GM23338 (cell line): ENCODE results near the gene CPT2. TPM values are rescaled to one million over a fixed set of nuclear protein-coding genes. Genes with fewer than 3 reads are reported as not detected.

Source experiments
- ATAC-seq: fragments of 200-7000 bp; cut with Tn5 transposase; 3 replicates; pipeline ENCODE4 v1.9.1; 2020
- DNase-seq: peaks from one replicate; pipeline ENCODE4 v3.0.0-alpha.2; 2015; ENCODE audit warnings: low spot score
- H2AFZ ChIP-seq: fragments of 200-600 bp; sonication (generic); 2 replicates; pipeline ENCODE4 v1.8.0; 2016; ENCODE audit warnings: antibody characterized with exemption, mild to moderate bottlenecking, moderate library complexity
- H3F3A ChIP-seq: fragments of 200-600 bp; sonication (generic); replicated peaks from 2 replicates; pipeline ENCODE4 v1.8.0; 2017; ENCODE audit warnings: antibody characterized with exemption, mixed run types, low read depth
- H3K27ac ChIP-seq: fragments of 200-600 bp; sonication (generic); 2 replicates; pipeline ENCODE4 v1.6.1; 2016; ENCODE audit warnings: low read depth
- H3K27me3 ChIP-seq: fragments of 200-600 bp; sonication (generic); 2 replicates; pipeline ENCODE4 v1.8.0; 2016; ENCODE audit warnings: mild to moderate bottlenecking, mixed run types, moderate library complexity; ENCODE audit not compliant: insufficient read depth
- H3K36me3 ChIP-seq: fragments of 200-600 bp; sonication (generic); 2 replicates; pipeline ENCODE4 v1.8.0; 2016; ENCODE audit warnings: mild to moderate bottlenecking; ENCODE audit not compliant: insufficient read depth
- H3K4me1 ChIP-seq: fragments of 200-600 bp; sonication (generic); 2 replicates; pipeline ENCODE4 v1.8.0; 2016; ENCODE audit warnings: mild to moderate bottlenecking, moderate library complexity; ENCODE audit not compliant: insufficient read depth
- H3K4me2 ChIP-seq: fragments of 200-600 bp; sonication (generic); 2 replicates; pipeline ENCODE4 v1.7.1; 2017; ENCODE audit warnings: mixed run types
- H3K4me3 ChIP-seq: fragments of 200-600 bp; sonication (generic); 2 replicates; pipeline ENCODE4 v1.6.1; 2016; ENCODE audit warnings: mixed run types
- H3K79me2 ChIP-seq: fragments of 200-600 bp; sonication (generic); replicated peaks from 2 replicates; pipeline ENCODE4 v1.8.0; 2017; ENCODE audit warnings: mild to moderate bottlenecking; ENCODE audit not compliant: insufficient read depth
- H3K9me2 ChIP-seq: fragments of 200-600 bp; sonication (generic); 2 replicates; pipeline ENCODE4 v1.8.0; 2017; ENCODE audit not compliant: insufficient read depth
- H4K20me1 ChIP-seq: fragments of 200-600 bp; sonication (generic); replicated peaks from 2 replicates; pipeline ENCODE4 v1.8.0; 2017; ENCODE audit warnings: mild to moderate bottlenecking; ENCODE audit not compliant: insufficient read depth
- H3K27ac Mint-ChIP-seq: 2 replicates; pipeline ENCODE4 v1.8.0; 2020; ENCODE audit warnings: inconsistent platforms, mild to moderate bottlenecking, moderate library complexity, mixed read lengths
- H3K27me3 Mint-ChIP-seq: 3 replicates; pipeline ENCODE4 v1.8.0; 2022; ENCODE audit warnings: low read depth, mild to moderate bottlenecking, moderate library complexity, mixed read lengths, inconsistent platforms; ENCODE audit not compliant: insufficient read depth, poor library complexity
- H3K36me3 Mint-ChIP-seq: 3 replicates; pipeline ENCODE4 v1.8.0; 2021; ENCODE audit warnings: low read depth, mild to moderate bottlenecking, inconsistent platforms, moderate library complexity, mixed read lengths
- H3K4me1 Mint-ChIP-seq: 3 replicates; pipeline ENCODE4 v1.8.0; 2020; ENCODE audit warnings: mild to moderate bottlenecking, inconsistent platforms, mixed read lengths
- H3K4me3 Mint-ChIP-seq: 3 replicates; pipeline ENCODE4 v1.8.0; 2021; ENCODE audit warnings: moderate library complexity, mild to moderate bottlenecking, inconsistent platforms, mixed read lengths
- H3K9me3 Mint-ChIP-seq: 3 replicates; pipeline ENCODE4 v1.8.0; 2020; ENCODE audit warnings: moderate library complexity, mild to moderate bottlenecking, inconsistent platforms, mixed read lengths
- CREB1 ChIP-seq: fragments of 250-450 bp; sonication (Bioruptor Pico); IDR thresholded peaks from 2 replicates; pipeline ENCODE4 v1.5.0; 2020; ENCODE audit warnings: low read depth, mild to moderate bottlenecking, moderate library complexity
- EZH2phosphoT487 ChIP-seq: fragments of 200-600 bp; sonication (generic); IDR thresholded peaks from one replicate; pipeline ENCODE4 v1.8.1; 2018; ENCODE audit warnings: antibody characterized with exemption; ENCODE audit not compliant: unreplicated experiment
- JUNB ChIP-seq: IDR thresholded peaks from one replicate; pipeline ENCODE4 v1.6.1; 2016; ENCODE audit warnings: antibody characterized with exemption; ENCODE audit not compliant: unreplicated experiment
- NANOG ChIP-seq: IDR thresholded peaks from 2 replicates; pipeline ENCODE4 v1.6.1; 2016; ENCODE audit warnings: antibody characterized with exemption, borderline replicate concordance
- POLR2AphosphoS5 ChIP-seq: IDR thresholded peaks from 2 replicates; pipeline ENCODE4 v1.6.1; 2016; ENCODE audit warnings: antibody characterized with exemption, low read depth
- ZNF331 ChIP-seq: fragments of 250-450 bp; sonication (Bioruptor Pico); IDR thresholded peaks from 2 replicates; pipeline ENCODE4 v1.5.0; 2020; ENCODE audit warnings: low read depth, mild to moderate bottlenecking, moderate library complexity
- polyA plus RNA-seq: library from polyadenylated mRNA; unstranded; fragments of >200 nt; fragmentation: Nextera tagmentation; extraction: Ambion mirVana; gene quantifications from 2 replicates; pipeline ENCODE4 v1.2.1, GENCODE V29; 2016
- total RNA-seq: library from RNA; depleted of rRNA; stranded (reverse); fragments of >200 nt; shearing (Covaris generic); gene quantifications from 2 replicates; pipeline ENCODE4 v1.2.3, GENCODE V29; 2014
- TF ChIP-seq, protein P1 (sequence below): IDR thresholded peaks from one replicate; pipeline ENCODE4 v1.6.1; 2018; ENCODE audit warnings: antibody characterized with exemption; ENCODE audit not compliant: unreplicated experiment
- TF ChIP-seq, protein P2 (sequence below): IDR thresholded peaks from 2 replicates; pipeline ENCODE4 v1.6.1; 2016; ENCODE audit warnings: antibody characterized with exemption
- TF ChIP-seq, protein P3 (sequence below), 2 experiments: fragments of 200-600 bp in 1 of 2; sonication (generic) in 1 of 2; conservative IDR thresholded peaks; 2 replicates each; pipeline versions ENCODE4 v1.5.1 to v1.6.1; 2016 to 2017; ENCODE audit warnings: antibody characterized with exemption in 2 of 2, low read depth in 2 of 2, mild to moderate bottlenecking in 2 of 2, moderate library complexity in 1 of 2
- TF ChIP-seq, protein P4 (sequence below): fragments of 250-450 bp; sonication (Bioruptor Pico); IDR thresholded peaks from 2 replicates; pipeline ENCODE4 v1.5.0; 2020; ENCODE audit warnings: mild to moderate bottlenecking, moderate library complexity

CPT2 gene
- total and polyA plus RNA-seq, 2 experiments from 2014 or later: 11.2 to 30.6 TPM

DNA sequence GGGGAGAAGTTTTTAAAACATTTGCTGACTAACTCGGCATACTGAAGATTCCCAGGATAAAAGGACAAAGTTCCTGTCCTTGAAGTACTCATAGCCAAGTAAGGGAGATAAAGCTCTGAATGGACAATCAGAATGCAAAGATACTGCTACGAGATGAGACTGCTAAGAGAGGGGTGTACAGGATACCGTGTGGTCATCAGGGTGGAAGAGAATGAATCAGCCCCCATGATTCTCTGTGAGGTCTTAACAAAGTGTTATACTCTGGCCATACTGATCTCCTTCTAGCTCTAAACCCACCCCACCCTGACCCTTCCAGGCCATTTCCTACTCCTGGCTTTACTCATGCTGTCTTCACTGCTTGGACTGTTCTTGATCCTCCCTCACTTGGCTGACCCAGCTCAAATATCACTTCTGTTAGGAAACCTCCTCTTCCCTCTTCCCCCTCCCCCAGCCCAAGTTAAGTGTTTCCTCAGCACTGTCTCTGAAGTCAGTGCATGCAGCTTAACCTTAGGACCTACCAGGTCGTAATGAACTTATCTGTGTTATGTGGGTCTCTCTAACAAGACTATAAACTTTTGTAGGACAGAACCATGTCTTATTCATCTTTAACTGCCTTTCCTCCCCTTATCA is 57.5 kb downstream of the CPT2 start:
- H3K4me3 ChIP-seq: no peak overlapping the region
- Mint-ChIP-seq H3K27me3 (peaks cover 11% of the 10 kb centered on the region), H3K27ac (no peak overlapping the region), H3K4me3 (no peak overlapping the region), H3K36me3 (peaks cover 92% of the 10 kb centered on the region), H3K4me1 (no peaks in the 10 kb centered on the region; the same call in 2 of the 3 replicates), H3K9me3 (no peaks in the 10 kb centered on the region)
- H3K4me1 ChIP-seq: no peaks in the 10 kb centered on the region
- TF ChIP-seq, protein P1, sequence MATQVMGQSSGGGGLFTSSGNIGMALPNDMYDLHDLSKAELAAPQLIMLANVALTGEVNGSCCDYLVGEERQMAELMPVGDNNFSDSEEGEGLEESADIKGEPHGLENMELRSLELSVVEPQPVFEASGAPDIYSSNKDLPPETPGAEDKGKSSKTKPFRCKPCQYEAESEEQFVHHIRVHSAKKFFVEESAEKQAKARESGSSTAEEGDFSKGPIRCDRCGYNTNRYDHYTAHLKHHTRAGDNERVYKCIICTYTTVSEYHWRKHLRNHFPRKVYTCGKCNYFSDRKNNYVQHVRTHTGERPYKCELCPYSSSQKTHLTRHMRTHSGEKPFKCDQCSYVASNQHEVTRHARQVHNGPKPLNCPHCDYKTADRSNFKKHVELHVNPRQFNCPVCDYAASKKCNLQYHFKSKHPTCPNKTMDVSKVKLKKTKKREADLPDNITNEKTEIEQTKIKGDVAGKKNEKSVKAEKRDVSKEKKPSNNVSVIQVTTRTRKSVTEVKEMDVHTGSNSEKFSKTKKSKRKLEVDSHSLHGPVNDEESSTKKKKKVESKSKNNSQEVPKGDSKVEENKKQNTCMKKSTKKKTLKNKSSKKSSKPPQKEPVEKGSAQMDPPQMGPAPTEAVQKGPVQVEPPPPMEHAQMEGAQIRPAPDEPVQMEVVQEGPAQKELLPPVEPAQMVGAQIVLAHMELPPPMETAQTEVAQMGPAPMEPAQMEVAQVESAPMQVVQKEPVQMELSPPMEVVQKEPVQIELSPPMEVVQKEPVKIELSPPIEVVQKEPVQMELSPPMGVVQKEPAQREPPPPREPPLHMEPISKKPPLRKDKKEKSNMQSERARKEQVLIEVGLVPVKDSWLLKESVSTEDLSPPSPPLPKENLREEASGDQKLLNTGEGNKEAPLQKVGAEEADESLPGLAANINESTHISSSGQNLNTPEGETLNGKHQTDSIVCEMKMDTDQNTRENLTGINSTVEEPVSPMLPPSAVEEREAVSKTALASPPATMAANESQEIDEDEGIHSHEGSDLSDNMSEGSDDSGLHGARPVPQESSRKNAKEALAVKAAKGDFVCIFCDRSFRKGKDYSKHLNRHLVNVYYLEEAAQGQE: no peak
- TF ChIP-seq JUNB (no peak), NANOG (no peak), EZH2phosphoT487 (no peak), POLR2AphosphoS5 (no peak), ZNF331 (CRISPR knock-in tag) (no peak), CREB1 (CRISPR knock-in tag) (no peak)
- TF ChIP-seq, protein P2, sequence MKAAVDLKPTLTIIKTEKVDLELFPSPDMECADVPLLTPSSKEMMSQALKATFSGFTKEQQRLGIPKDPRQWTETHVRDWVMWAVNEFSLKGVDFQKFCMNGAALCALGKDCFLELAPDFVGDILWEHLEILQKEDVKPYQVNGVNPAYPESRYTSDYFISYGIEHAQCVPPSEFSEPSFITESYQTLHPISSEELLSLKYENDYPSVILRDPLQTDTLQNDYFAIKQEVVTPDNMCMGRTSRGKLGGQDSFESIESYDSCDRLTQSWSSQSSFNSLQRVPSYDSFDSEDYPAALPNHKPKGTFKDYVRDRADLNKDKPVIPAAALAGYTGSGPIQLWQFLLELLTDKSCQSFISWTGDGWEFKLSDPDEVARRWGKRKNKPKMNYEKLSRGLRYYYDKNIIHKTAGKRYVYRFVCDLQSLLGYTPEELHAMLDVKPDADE: no peak
- TF ChIP-seq, protein P3, sequence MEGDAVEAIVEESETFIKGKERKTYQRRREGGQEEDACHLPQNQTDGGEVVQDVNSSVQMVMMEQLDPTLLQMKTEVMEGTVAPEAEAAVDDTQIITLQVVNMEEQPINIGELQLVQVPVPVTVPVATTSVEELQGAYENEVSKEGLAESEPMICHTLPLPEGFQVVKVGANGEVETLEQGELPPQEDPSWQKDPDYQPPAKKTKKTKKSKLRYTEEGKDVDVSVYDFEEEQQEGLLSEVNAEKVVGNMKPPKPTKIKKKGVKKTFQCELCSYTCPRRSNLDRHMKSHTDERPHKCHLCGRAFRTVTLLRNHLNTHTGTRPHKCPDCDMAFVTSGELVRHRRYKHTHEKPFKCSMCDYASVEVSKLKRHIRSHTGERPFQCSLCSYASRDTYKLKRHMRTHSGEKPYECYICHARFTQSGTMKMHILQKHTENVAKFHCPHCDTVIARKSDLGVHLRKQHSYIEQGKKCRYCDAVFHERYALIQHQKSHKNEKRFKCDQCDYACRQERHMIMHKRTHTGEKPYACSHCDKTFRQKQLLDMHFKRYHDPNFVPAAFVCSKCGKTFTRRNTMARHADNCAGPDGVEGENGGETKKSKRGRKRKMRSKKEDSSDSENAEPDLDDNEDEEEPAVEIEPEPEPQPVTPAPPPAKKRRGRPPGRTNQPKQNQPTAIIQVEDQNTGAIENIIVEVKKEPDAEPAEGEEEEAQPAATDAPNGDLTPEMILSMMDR (conservative IDR thresholded peaks at IDR 0.05; ENCODE audit: low read depth in 2 of 2): no peak
- TF ChIP-seq, protein P4, sequence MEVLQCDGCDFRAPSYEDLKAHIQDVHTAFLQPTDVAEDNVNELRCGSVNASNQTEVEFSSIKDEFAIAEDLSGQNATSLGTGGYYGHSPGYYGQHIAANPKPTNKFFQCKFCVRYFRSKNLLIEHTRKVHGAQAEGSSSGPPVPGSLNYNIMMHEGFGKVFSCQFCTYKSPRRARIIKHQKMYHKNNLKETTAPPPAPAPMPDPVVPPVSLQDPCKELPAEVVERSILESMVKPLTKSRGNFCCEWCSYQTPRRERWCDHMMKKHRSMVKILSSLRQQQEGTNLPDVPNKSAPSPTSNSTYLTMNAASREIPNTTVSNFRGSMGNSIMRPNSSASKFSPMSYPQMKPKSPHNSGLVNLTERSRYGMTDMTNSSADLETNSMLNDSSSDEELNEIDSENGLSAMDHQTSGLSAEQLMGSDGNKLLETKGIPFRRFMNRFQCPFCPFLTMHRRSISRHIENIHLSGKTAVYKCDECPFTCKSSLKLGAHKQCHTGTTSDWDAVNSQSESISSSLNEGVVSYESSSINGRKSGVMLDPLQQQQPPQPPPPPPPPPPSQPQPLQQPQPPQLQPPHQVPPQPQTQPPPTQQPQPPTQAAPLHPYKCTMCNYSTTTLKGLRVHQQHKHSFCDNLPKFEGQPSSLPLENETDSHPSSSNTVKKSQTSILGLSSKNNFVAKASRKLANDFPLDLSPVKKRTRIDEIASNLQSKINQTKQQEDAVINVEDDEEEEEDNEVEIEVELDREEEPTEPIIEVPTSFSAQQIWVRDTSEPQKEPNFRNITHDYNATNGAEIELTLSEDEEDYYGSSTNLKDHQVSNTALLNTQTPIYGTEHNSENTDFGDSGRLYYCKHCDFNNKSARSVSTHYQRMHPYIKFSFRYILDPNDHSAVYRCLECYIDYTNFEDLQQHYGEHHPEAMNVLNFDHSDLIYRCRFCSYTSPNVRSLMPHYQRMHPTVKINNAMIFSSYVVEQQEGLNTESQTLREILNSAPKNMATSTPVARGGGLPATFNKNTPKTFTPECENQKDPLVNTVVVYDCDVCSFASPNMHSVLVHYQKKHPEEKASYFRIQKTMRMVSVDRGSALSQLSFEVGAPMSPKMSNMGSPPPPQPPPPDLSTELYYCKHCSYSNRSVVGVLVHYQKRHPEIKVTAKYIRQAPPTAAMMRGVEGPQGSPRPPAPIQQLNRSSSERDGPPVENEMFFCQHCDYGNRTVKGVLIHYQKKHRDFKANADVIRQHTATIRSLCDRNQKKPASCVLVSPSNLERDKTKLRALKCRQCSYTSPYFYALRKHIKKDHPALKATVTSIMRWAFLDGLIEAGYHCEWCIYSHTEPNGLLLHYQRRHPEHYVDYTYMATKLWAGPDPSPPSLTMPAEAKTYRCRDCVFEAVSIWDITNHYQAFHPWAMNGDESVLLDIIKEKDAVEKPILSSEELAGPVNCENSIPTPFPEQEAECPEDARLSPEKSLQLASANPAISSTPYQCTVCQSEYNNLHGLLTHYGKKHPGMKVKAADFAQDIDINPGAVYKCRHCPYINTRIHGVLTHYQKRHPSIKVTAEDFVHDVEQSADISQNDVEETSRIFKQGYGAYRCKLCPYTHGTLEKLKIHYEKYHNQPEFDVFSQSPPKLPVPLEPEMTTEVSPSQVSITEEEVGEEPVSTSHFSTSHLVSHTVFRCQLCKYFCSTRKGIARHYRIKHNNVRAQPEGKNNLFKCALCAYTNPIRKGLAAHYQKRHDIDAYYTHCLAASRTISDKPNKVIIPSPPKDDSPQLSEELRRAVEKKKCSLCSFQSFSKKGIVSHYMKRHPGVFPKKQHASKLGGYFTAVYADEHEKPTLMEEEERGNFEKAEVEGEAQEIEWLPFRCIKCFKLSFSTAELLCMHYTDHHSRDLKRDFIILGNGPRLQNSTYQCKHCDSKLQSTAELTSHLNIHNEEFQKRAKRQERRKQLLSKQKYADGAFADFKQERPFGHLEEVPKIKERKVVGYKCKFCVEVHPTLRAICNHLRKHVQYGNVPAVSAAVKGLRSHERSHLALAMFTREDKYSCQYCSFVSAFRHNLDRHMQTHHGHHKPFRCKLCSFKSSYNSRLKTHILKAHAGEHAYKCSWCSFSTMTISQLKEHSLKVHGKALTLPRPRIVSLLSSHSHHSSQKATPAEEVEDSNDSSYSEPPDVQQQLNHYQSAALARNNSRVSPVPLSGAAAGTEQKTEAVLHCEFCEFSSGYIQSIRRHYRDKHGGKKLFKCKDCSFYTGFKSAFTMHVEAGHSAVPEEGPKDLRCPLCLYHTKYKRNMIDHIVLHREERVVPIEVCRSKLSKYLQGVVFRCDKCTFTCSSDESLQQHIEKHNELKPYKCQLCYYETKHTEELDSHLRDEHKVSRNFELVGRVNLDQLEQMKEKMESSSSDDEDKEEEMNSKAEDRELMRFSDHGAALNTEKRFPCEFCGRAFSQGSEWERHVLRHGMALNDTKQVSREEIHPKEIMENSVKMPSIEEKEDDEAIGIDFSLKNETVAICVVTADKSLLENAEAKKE (CRISPR knock-in tag): no peak
- H3F3A ChIP-seq: peaks cover 3% of the 10 kb centered on the region
- DNase-seq (no peak), ATAC-seq (no peak)
- peaks cover 78% of the 10 kb centered on the region for H3K36me3 ChIP-seq
- H3K27ac ChIP-seq: no peak overlapping the region
- H3K4me2 ChIP-seq: no peak overlapping the region
- no peaks in the 10 kb centered on the region for H3K79me2 ChIP-seq
- no peaks in the 10 kb centered on the region for H3K27me3 ChIP-seq
- no peaks in the 10 kb centered on the region for H3K9me2 ChIP-seq
- no peak overlapping the region for H2AFZ ChIP-seq
- peaks cover 23% of the 10 kb centered on the region for H4K20me1 ChIP-seq
